GM13977 (cell line): ENCODE results near the gene INSIG1.

ENCODE experiments used
- DNase-seq: peaks from one replicate; pipeline ENCODE4 v3.0.0; 2012; ENCODE audit warnings: low spot score
- in situ Hi-C: fragments of 300-500 bp; cut with MboI; formaldehyde crosslinking; loops from one replicate; pipeline ENCODE4 v1.12.0; 2022; ENCODE audit warnings: low sequenced_read_pairs, low pct_unique_long_range_greater_than_20kb, mixed read lengths, inconsistent platforms; ENCODE audit not compliant: unreplicated experiment
- TF ChIP-seq, protein P1 (sequence below): IDR thresholded peaks from 2 replicates; pipeline ENCODE4 v1.5.1; 2012; ENCODE audit warnings: mild to moderate bottlenecking, control low read depth; ENCODE audit not compliant: insufficient read depth; ENCODE audit errors: extremely low read depth, missing control alignments

The INSIG1 gene

DNA sequence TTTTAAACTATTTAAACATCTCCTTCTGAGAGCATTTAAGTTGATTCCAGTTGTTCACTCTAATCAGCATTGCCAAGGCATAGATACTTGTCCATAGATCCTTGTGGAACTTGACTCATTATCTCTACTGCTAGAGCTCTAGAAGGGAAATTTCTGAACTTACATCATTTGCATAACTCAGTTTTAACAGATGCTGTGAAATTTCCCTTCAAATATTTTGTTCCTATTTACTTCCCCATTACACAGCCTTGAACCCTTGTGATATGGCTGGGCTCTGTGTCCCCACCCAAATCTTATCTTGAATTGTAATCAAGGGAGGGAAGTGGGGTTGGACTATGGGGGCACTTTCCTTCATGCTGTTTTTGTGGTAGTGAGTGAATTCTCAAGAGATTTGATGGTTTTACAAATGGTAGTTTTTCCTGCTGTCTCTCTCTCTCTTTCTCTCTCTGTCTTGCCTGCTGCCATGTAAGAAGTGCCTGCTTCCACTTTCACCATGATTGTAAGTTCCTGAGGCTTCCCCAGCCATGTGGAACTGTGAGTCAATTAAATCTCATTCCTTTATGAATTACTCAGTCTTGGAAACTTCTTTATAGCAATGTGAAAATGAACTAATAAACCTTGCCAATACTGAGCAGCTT, 25.4 kb downstream of the INSIG1 start:
- in situ Hi-C loops: no loop called here
- DNase-seq: no peak
- TF ChIP-seq, protein P1, sequence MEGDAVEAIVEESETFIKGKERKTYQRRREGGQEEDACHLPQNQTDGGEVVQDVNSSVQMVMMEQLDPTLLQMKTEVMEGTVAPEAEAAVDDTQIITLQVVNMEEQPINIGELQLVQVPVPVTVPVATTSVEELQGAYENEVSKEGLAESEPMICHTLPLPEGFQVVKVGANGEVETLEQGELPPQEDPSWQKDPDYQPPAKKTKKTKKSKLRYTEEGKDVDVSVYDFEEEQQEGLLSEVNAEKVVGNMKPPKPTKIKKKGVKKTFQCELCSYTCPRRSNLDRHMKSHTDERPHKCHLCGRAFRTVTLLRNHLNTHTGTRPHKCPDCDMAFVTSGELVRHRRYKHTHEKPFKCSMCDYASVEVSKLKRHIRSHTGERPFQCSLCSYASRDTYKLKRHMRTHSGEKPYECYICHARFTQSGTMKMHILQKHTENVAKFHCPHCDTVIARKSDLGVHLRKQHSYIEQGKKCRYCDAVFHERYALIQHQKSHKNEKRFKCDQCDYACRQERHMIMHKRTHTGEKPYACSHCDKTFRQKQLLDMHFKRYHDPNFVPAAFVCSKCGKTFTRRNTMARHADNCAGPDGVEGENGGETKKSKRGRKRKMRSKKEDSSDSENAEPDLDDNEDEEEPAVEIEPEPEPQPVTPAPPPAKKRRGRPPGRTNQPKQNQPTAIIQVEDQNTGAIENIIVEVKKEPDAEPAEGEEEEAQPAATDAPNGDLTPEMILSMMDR: no peak

DNA sequence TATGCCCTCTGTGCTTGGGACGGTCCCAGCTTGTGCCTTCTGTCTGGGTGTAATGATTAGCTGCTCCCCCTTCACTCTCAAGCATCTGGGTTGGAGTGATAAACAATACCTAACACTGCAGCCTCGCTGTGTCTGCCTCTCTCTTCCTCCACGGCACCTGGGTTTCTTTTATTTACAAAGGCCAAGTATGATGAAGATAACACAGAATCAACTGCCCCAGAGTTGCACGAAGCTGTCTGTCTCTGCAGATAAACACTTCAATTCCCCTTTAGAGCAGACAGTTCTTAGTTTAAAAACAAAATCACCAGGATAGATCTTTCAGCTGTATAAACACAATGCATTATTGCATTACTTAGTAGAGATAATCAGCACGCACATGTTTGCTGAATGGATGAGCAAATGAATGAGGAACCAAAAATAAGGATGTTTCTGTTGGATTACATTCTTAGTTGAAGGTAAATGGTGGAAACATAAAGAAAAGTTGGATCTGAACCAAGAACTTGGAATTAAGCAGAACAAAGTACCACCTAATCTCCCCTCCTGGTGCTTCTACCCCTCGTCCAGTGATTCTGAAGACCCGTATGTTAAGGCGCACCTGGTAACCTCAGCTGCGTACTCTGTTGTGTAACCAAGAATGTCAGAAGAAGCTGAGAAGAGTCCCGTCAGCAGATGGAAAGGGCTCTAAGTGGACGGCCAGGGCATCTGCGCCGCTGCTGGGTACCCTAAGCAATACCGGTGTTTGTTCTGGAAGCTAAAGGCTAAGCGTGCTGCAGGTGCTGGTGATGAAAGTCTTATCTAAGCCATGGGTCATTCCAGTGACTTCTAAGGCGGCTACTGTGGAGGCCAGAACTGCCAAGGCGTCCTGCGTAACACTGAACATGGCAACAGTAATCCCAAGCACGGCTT, 26.6 kb downstream of the INSIG1 start:
- TF ChIP-seq, protein P1: no peak
- no peak for DNase-seq
- in situ Hi-C loops: no loop called here

DNA sequence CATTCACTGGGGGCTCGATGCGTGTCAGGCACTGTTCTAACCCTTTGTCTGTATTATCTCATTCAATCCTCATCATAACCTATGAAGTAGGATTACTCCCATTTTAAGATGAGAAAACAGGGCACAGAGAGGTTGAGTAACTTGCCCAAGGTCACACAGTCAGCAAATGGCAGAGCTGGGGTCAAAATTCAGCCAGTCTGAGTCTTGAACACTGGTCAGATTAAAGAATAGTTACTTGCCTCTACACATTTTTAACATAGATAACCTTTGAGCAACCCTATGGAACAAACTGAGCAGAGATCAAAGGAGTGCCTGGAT, 27.2 kb downstream of the INSIG1 start:
- TF ChIP-seq, protein P1: no peak
- DNase-seq: no peak
- in situ Hi-C loops: loop anchor here (25.0 kb wide), 1 partner anchor 388 kb away; no protein-coding TSS in a partner anchor

DNA sequence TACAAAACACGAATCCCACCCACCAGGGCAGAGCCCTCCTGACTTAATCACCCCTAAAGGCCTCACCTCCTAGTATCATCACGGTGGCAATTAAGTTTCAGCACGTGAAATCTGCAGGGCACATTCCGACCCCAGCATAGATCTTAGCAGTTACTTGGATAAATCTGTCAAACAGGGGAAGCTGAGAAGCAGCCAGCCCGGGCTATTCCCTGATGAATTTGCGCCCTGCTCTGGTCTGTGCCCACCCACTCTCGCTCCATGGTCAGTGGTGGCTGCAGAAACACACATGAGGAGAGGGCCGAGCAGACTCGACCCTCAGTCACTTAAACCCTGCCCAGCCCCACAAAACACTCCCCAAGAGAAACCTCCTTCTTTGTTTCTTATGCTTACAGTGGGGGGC, 28.7 kb downstream of the INSIG1 start:
- TF ChIP-seq, protein P1: no peak
- in situ Hi-C loops: loop anchor here (25.0 kb wide), 1 partner anchor 389 kb away; no protein-coding TSS in a partner anchor
- no peak for DNase-seq

DNA sequence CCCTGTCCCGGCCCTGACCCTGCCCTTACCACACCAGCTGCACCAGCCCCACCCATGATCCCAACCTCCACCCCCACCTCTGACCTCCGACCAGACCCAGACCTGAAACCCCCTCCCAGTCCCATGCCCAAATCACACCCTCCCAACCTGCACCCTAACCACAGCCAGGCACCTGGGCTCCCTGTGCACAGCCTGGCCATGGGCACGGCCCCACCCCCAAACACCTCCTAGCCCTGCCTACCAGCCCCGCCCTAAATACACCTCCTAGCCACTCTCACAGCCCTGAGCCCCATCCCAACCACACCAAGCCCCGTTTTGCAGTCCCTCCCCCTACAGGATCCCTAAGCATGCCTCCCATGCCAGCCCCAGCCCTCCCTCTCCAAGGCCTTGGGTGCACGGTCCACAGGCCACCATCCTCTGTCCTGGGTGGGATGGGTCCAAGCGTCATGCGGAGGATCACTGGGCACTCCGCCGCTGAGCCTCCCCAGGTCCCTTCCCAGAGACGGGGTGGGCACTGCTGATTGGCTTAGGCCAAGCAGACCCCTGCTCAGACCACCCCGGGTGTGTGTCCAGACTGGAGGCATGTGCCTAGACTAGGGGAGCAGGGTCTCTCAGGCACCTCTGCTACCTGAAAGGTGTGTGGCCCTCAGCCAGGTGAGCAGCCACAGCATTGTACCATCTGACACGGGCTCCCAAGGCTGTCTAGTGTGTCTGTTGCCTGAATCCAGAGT, 30.1 kb downstream of the INSIG1 start:
- TF ChIP-seq, protein P1: no peak
- in situ Hi-C loops: loop anchor here (25.0 kb wide), 1 partner anchor 390 kb away; no protein-coding TSS in a partner anchor
- no peak for DNase-seq

DNA sequence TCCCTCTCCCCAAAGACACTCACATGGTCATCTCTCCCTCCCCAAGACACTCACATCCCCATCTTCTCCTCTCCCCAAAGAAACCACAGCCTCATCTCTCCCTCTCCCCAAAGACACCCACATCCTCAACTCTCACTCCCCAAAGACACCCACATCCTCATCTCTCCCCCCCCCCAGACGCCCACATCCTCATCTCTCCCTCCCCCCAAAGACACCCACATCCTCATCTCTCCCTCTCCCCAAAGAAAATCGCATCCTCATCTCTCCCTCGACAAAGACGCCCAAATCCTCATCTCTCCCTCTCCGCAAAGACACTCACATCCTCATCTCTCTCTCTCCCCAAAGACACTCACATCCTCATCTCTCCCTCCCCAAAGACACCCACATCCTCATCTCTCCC, 31.5 kb downstream of the INSIG1 start:
- in situ Hi-C loops: loop anchor here (25.0 kb wide), 1 partner anchor 392 kb away; no protein-coding TSS in a partner anchor
- no peak for DNase-seq
- TF ChIP-seq, protein P1: no peak
